DND-41 (cell line): ENCODE data around the gene SMARCA4.

Experiments
- CTCF ChIP-seq: IDR thresholded peaks from 2 replicates; pipeline ENCODE4 v1.5.1; 2012; ENCODE audit warnings: borderline replicate concordance, low read length, moderate library complexity, mild to moderate bottlenecking; ENCODE audit not compliant: poor library complexity, severe bottlenecking; ENCODE audit errors: extremely low read depth
- EZH2 ChIP-seq: IDR thresholded peaks from 3 replicates; pipeline ENCODE4 v1.6.1; 2012; ENCODE audit warnings: borderline replicate concordance, low read depth, mild to moderate bottlenecking, moderate library complexity, low read length, inconsistent platforms; ENCODE audit not compliant: severe bottlenecking

GRCh38 chr19:11033251-11033650, 72.4 kb downstream of the SMARCA4 start:
- no peak for TF ChIP-seq CTCF
- no peak for TF ChIP-seq EZH2
